HG02588 (cell line): Measurements from ENCODE around the gene GNAI2.
A peak's percentile ranks its signal among the peaks of the same experiment; 100 is the strongest.
"Not testable (repeated sequence)": the region's sequence is repeated elsewhere in the genome, so short reads cannot be mapped to it uniquely, and the experiment has no call there.

Source experiments
- ATAC-seq: cut with Tn5 transposase; IDR thresholded peaks from one replicate; pipeline ENCODE4 v1.9.1; 2021; ENCODE audit warnings: mild to moderate bottlenecking, moderate library complexity; ENCODE audit not compliant: unreplicated experiment

Gene GNAI2

GRCh38 chr3:50275141-50275995 lies 39.4 kb downstream of the GNAI2 start:
- ATAC-seq, result no peak

DNA sequence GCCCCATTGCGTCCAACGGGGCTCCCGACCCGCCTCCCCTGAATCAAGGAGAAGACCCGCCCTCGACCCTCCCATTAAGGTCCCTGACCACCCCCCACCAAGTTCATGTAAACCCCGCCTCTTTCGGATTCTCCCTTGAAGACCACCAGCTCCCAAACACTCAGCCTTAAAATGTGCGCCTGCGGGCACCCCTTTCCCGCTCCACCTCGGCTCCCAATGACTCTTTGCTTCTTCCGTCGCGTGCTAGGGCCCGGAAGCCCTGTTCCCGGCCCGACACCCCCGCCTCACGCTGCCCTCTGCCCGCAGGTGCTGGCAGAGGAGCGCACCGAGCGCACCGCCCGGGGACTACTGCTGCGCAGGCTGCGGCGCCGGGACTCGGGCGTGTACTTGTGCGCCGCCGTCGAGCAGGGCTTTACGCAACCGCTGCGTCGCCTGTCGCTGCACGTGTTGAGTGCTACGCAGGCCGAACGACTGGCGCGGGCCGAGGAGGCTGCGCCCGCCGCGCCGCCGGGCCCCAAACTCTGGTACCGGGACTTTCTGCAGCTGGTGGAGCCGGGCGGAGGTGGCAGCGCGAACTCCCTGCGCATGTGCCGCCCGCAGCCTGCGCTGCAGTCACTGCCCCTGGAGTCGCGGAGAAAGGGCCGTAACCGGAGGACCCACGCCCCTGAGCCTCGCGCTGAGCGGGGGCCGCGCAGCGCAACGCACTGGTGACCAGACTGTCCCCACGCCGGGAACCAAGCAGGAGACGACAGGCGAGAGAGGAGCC lies 40.2 kb downstream of the GNAI2 start:
- ATAC-seq, result no peak

DNA sequence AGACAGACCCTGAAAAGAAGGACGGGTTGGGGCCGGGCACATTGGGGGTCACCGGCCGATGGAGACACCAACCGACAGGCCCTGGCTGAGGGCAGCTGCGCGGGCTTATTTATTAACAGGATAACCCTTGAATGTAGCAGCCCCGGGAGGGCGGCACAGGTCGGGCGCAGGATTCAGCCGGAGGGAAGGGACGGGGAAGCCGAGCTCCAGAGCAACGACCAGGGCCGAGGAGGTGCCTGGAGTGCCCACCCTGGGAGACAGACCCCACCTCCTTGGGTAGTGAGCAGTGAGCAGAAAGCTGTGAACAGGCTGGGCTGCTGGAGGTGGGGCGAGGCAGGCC lies 40.7 kb downstream of the GNAI2 start:
- no peak for ATAC-seq

- ATAC-seq, result no peak
These were observed 42.3 kb downstream of the GNAI2 start for GRCh38 chr3:50278123-50278879.

DNA sequence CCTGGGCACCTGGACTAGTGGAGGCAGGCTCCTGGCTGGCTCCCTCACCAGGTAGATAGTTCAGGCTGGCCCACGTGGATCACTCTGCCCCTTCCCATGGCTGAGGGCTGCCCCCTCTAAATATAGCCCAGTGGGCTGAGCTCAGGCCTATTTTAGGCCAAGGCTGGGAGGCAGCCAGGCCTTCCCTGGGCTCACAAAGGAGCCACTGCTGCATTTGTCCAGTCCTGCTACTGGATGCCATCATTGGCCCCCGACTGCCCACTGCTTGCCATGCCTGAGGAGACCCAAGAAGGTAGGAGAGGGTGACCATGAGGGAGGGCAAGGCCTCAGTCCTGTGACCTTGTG lies 42.8 kb downstream of the GNAI2 start, which contains the start of gene LSMEM2:
Gene LSMEM2, plus strand, starts transcription at position 208 of the 345 bp plus-strand sequence. Its CDS starts 27 bp downstream, at position 235.
- no peak for ATAC-seq

- ATAC-seq, result no peak
These were observed 43.4 kb downstream of the GNAI2 start for GRCh38 chr3:50279255-50280016.

DNA sequence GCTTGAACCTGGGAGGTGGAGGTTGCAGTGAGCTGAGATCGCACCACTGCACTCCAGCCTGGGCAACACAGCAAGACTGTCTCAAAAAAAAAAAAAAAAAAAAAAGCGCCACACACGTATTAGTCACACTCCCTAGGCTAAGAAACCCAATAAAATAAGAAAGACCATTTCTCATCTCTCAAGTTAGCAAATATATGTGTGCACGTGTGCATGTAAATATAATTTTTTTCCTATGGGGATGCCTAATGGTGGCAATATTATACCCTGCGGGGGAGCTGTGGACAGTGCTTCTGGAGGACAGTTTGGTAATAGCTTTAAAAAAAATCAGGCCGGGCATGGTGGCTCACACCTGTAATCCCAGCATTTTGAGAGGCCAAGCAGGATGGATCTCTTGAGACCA lies 48.1 kb downstream of the GNAI2 start:
- not testable (repeated sequence) for ATAC-seq

GRCh38 chr3:50286322-50287227 lies 50.6 kb downstream of the GNAI2 start:
- ATAC-seq, result no peak

GRCh38 chr3:50287262-50287661 lies 51.3 kb downstream of the GNAI2 start:
- ATAC-seq, result no peak

DNA sequence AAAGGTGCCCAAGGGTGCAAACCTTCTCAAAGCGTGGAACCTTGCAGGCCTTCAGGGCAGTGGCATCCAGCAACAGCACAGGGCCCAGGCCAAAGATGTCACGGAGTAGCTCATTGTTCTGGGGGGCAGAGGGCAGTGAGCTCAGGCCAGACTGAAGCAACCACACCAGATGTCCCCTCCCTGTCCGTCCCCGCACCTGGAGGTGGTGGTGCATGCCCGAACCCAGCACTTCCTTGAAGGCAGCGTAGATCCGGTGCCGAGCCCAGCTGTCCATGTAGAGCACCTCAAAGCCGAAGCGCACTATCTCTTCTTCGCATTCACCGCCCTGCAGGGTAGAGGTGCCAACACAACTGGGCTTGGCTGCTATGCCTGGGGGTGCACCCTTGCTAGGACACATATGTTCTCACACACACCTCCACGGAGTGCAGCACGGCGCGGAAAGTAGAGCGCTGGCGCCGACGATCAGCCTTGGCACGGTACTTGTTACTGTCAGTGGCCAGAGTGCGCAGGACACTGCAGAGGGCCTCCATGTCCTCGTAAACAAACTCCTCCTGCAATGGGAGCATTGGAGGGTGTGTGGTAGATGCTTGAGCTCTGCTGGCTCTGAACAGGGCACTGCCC lies 52.5 kb downstream of the GNAI2 start:
- ATAC-seq, result no peak

GRCh38 chr3:50289130-50289529 lies 53.1 kb downstream of the GNAI2 start:
- ATAC-seq, result no peak

GRCh38 chr3:50290161-50290641 lies 54.2 kb downstream of the GNAI2 start:
- no peak for ATAC-seq

GRCh38 chr3:50292159-50293078 lies 56.4 kb downstream of the GNAI2 start, which contains the start of gene IFRD2:
TSS of gene IFRD2 (minus strand) at chr3:50292429. CDS start at chr3:50292274, 155 bp downstream.
- peak; percentile 94 for ATAC-seq

DNA sequence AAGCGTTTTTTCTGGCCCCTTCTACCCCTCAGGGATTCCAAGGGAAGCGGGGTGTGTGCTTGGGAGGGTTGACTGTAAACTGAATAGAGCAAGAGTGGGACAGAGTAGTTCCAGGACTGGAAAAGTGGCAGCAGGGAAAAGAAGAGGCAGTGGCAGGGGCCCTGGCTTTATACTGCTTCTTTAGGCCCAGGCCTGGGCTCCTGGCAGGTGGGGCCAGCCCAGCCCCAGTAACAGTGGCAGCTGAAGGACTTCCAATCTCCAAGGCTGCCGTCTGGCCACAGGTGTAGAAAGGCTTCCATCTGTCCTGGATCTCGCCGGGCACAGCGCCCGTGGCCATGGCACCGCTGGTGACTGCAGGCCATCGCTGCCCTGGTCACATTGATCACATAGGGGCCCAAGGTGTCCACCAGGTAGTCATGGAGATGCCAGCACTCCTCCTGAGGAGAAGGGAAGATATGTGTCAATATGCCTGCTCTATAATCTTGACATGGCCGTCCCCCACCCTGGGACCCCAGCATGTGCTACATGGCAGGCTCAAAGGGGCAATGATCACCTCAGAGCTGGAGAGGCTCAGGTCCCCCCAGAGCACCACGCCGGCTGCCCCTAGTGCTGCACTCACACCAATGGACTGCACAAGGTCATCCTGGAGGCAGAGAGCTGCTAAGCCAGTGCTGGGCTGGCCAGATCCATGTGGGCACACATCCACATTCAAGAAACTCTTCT lies 57.2 kb downstream of the GNAI2 start:
- no peak for ATAC-seq

- ATAC-seq, result no peak
These were observed 58.1 kb downstream of the GNAI2 start for GRCh38 chr3:50294089-50294488.

GRCh38 chr3:50294492-50295403 lies 58.7 kb downstream of the GNAI2 start:
- ATAC-seq, result no peak
